A549 (cell line): Measurements from ENCODE around the gene DPP7. TPM values are rescaled to one million over a fixed set of nuclear protein-coding genes. Genes with fewer than 3 reads are reported as not detected.

Experiments used
- ATAC-seq, 2 experiments: fragments of 200-7000 bp in 1 of 2; fragments of >200 bp in 1 of 2; cut with Nextera tagmentation in 1 of 2; cut with Tn5 transposase in 1 of 2; 3 replicates each; pipeline versions ENCODE4 v1.8.0 to v1.9.1; 2018 to 2020; ENCODE audit warnings: mild to moderate bottlenecking in 1 of 2, moderate library complexity in 1 of 2
- CTCF ChIA-PET: fragments of 300-600 bp; sonication (Branson Sonifier 250); formaldehyde crosslinking; extraction: SDS; loops from one replicate; lab custom pipeline; 2021; ENCODE audit warnings: antibody characterized with exemption, inconsistent platforms; lab: Yijun Ruan, JAX
- POLR2A ChIA-PET: fragments of 350-600 bp; formaldehyde crosslinking; extraction: SDS; loops from one replicate; lab custom pipeline; 2021; ENCODE audit warnings: antibody characterized with exemption, inconsistent platforms; lab: Yijun Ruan, JAX
- DNase-seq, 2 experiments: peaks; one replicate each; pipeline versions ENCODE4 v3.0.0 to v3.0.0-alpha.2; 2011 to 2016; ENCODE audit warnings: low read depth in 1 of 2, low spot score in 1 of 2
- FAIRE-seq: peaks from 2 replicates; lab custom pipeline; 2011; peaks lifted over from hg19 to GRCh38; lab: Jason Lieb, UNC
- H3K27ac ChIP-seq, 2 experiments: fragments of >200 bp; sonication (Bioruptor Twin); formaldehyde crosslinking; 3 replicates each; pipeline ENCODE4 v1.5.1; 2016 to 2017
- H3K4me1 ChIP-seq: fragments of >200 bp; sonication (Bioruptor Twin); formaldehyde crosslinking; 3 replicates; pipeline ENCODE4 v1.6.1; 2016
- H3K4me2 ChIP-seq: fragments of >200 bp; sonication (Bioruptor Twin); formaldehyde crosslinking; 3 replicates; pipeline ENCODE4 v1.6.1; 2016
- H3K4me3 ChIP-seq: fragments of >200 bp; sonication (Bioruptor Twin); formaldehyde crosslinking; 3 replicates; pipeline ENCODE4 v1.5.1; 2016
- H3K9me3 ChIP-seq: fragments of >200 bp; sonication (Bioruptor Twin); formaldehyde crosslinking; 3 replicates; pipeline ENCODE4 v1.6.1; 2016
- ATOH8 ChIP-seq: fragments of 250-450 bp; sonication (Bioruptor Pico); IDR thresholded peaks from 2 replicates; pipeline ENCODE4 v1.5.0; 2020; ENCODE audit warnings: low read depth, mild to moderate bottlenecking, moderate library complexity
- CBX8 ChIP-seq: fragments of 200-600 bp; sonication (generic); IDR thresholded peaks from 2 replicates; pipeline ENCODE4 v1.6.1; 2016
- CHD4 ChIP-seq: fragments of 200-600 bp; sonication (generic); IDR thresholded peaks from 2 replicates; pipeline ENCODE4 v1.6.1; 2016; ENCODE audit warnings: antibody characterized with exemption, mild to moderate bottlenecking, borderline replicate concordance
- CTCF ChIP-seq: fragments of >200 bp; sonication (Bioruptor Twin); formaldehyde crosslinking; IDR thresholded peaks from 3 replicates; pipeline ENCODE4 v1.5.1; 2016
- EHMT2 ChIP-seq: fragments of 200-600 bp; sonication (generic); IDR thresholded peaks from 2 replicates; pipeline ENCODE4 v1.6.1; 2016; ENCODE audit warnings: antibody characterized with exemption, low read depth, mild to moderate bottlenecking, moderate library complexity
- GATA3 ChIP-seq: IDR thresholded peaks from 2 replicates; pipeline ENCODE4 v1.6.1; 2012; ENCODE audit warnings: borderline replicate concordance
- HMGXB4 ChIP-seq: fragments of 250-450 bp; sonication (Bioruptor Pico); IDR thresholded peaks from 2 replicates; pipeline ENCODE4 v1.5.0; 2021; ENCODE audit warnings: mild to moderate bottlenecking, moderate library complexity, borderline replicate concordance
- HOXA7 ChIP-seq: fragments of 250-450 bp; sonication (Bioruptor Pico); IDR thresholded peaks from 2 replicates; pipeline ENCODE4 v1.5.0; 2020; ENCODE audit warnings: mild to moderate bottlenecking, moderate library complexity
- HOXB13 ChIP-seq: fragments of 250-450 bp; sonication (Bioruptor Pico); IDR thresholded peaks from 2 replicates; pipeline ENCODE4 v1.5.0; 2020; ENCODE audit warnings: low read depth, mild to moderate bottlenecking, moderate library complexity
- JUN ChIP-seq, 2 experiments: fragments of >200 bp; sonication (Bioruptor Twin); formaldehyde crosslinking; IDR thresholded peaks; 2 replicates in 1 of 2; 3 replicates in 1 of 2; pipeline ENCODE4 v1.6.1; 2016 to 2017
- MAFK ChIP-seq: fragments of 450-650 bp; IDR thresholded peaks from 2 replicates; pipeline ENCODE4 v1.6.1; 2014; ENCODE audit not compliant: partially characterized antibody
- NFE2L2 ChIP-seq: fragments of 150-350 bp; conservative IDR thresholded peaks from 2 replicates; pipeline ENCODE4 v1.6.1; 2014; ENCODE audit warnings: low read length
- PHF8 ChIP-seq: fragments of 200-600 bp; sonication (generic); IDR thresholded peaks from 2 replicates; pipeline ENCODE4 v1.6.1; 2016; ENCODE audit warnings: low read depth, mild to moderate bottlenecking, antibody characterized with exemption, moderate library complexity, borderline replicate concordance
- POLR2A ChIP-seq: IDR thresholded peaks from 2 replicates; pipeline ENCODE4 v1.6.1; 2012; ENCODE audit warnings: mild to moderate bottlenecking, low read length
- RAD21 ChIP-seq, 2 experiments: fragments of >200 bp in 1 of 2; sonication (Bioruptor Twin) in 1 of 2; formaldehyde crosslinking in 1 of 2; IDR thresholded peaks in 1 of 2; conservative IDR thresholded peaks in 1 of 2; 2 replicates in 1 of 2; 3 replicates in 1 of 2; pipeline ENCODE4 v1.6.1; 2012 to 2018; ENCODE audit warnings: inconsistent platforms in 1 of 2
- RARB ChIP-seq: fragments of 250-450 bp; sonication (Bioruptor Pico); IDR thresholded peaks from 2 replicates; pipeline ENCODE4 v1.8.0; 2021; ENCODE audit warnings: mild to moderate bottlenecking, moderate library complexity
- RFX5 ChIP-seq: fragments of 450-650 bp; IDR thresholded peaks from 2 replicates; pipeline ENCODE4 v1.7.1; 2014; ENCODE audit warnings: antibody characterized with exemption, mild to moderate bottlenecking, moderate library complexity
- USF2 ChIP-seq: fragments of 450-650 bp; IDR thresholded peaks from 2 replicates; pipeline ENCODE4 v1.6.1; 2014; ENCODE audit warnings: antibody characterized with exemption
- ZFP36 ChIP-seq: fragments of 450-650 bp; IDR thresholded peaks from 2 replicates; pipeline ENCODE4 v1.6.1; 2014; ENCODE audit warnings: borderline replicate concordance; ENCODE audit not compliant: partially characterized antibody
- WGBS: methylation state at CpG from one replicate; pipeline ENCODE4 v1.1.6; 2017; ENCODE audit errors: missing lambda C conversion rate; 5-methylcytosine and 5-hydroxymethylcytosine counted together
- polyA plus RNA-seq, 4 experiments: library from polyadenylated mRNA; depleted of rRNA in 3 of 4; stranded (reverse); fragments of >200 nt; fragmentation: RNase III in 1 of 4; extraction: RNeasy Plus Mini Kit Qiagen cat#74134 plus additional on column Dnase treatment in 1 of 4; gene quantifications; 2 replicates in 3 of 4; 3 replicates in 1 of 4; pipeline ENCODE4 v1.2.3, GENCODE V29; 2011 to 2017

DPP7 gene
- polyA plus RNA-seq, 2 of the 4 experiments (the other 2 are of a cell fraction), result 27.6 to 71.8 TPM

GRCh38 chr9:137096785-137097546 is 17.6 kb downstream of the DPP7 start:
- H3K9me3 ChIP-seq, result peaks cover 2% of the 10 kb centered on the region; the same call in 2 of the 3 replicates
- H3K4me2 ChIP-seq, result no peak overlapping the region
- H3K27ac ChIP-seq, result no peak overlapping the region
- ChIA-PET CTCF (interaction anchor here (1.2 to 24.0 kb wide), 10 partner anchors 10 to 149 kb away, joined by 3 to 321 read pairs (median 4); partner anchors contain the start of genes ANAPC2, MAN1B1, SAPCD2 and SSNA1), POLR2A (interaction anchor here (0.8 kb wide), 1 partner anchor 10 kb away, joined by 3 read pairs; the partner anchor contains the start of gene MAN1B1)
- no peaks in the 10 kb centered on the region for H3K4me1 ChIP-seq
- H3K4me3 ChIP-seq, result no peak overlapping the region
- WGBS, result 93% methylated on average over 30 of the region's 31 CpGs
- FAIRE-seq (no peak), DNase-seq (no peak), ATAC-seq (no peak)
- TF ChIP-seq CBX8 (no peak), JUN (IDR thresholded peaks at IDR 0.05) (no peak), HMGXB4 (CRISPR knock-in tag) (no peak), RAD21 (conservative IDR thresholded peaks at IDR 0.05 in 1 of 2, IDR thresholded peaks at IDR 0.05 in 1 of 2) (no peak), PHF8 (no peak), HOXB13 (CRISPR knock-in tag) (no peak), EHMT2 (no peak), USF2 (no peak), CHD4 (no peak), ATOH8 (no peak), POLR2A (no peak), NFE2L2 (no peak), ZFP36 (no peak), MAFK (no peak), GATA3 (no peak), CTCF (no peak), RARB (no peak), HOXA7 (CRISPR knock-in tag) (no peak), RFX5 (no peak)
